Sigmoid colon (tissue), 4 donors: ENCODE results near the gene FAM117A.

Source experiments
- EP300 ChIP-seq, 4 donors: sonication (generic); formaldehyde crosslinking; IDR thresholded peaks; one replicate each; pipeline ENCODE4 v1.6.1; 2017; ENCODE audit warnings: antibody characterized with exemption in 4 of 4
- POLR2A ChIP-seq, 2 donors: fragments of 450-650 bp; IDR thresholded peaks; one replicate each; pipeline ENCODE4 v1.6.1; 2016; ENCODE audit warnings: antibody characterized with exemption in 2 of 2, mild to moderate bottlenecking in 2 of 2, moderate library complexity in 2 of 2
- POLR2AphosphoS5 ChIP-seq, 4 donors: sonication (generic); formaldehyde crosslinking; IDR thresholded peaks; one replicate each; pipeline ENCODE4 v1.6.1; 2017; ENCODE audit warnings: antibody characterized with exemption in 4 of 4
- TF ChIP-seq, protein P1 (sequence below), 4 experiments: fragments of 450-650 bp in 3 of 4; fragments of 200-600 bp in 1 of 4; IDR thresholded peaks; one replicate each; pipeline ENCODE4 v1.5.1; 2016 to 2019; ENCODE audit warnings: antibody characterized with exemption in 4 of 4, mild to moderate bottlenecking in 3 of 4, moderate library complexity in 2 of 4

DNA sequence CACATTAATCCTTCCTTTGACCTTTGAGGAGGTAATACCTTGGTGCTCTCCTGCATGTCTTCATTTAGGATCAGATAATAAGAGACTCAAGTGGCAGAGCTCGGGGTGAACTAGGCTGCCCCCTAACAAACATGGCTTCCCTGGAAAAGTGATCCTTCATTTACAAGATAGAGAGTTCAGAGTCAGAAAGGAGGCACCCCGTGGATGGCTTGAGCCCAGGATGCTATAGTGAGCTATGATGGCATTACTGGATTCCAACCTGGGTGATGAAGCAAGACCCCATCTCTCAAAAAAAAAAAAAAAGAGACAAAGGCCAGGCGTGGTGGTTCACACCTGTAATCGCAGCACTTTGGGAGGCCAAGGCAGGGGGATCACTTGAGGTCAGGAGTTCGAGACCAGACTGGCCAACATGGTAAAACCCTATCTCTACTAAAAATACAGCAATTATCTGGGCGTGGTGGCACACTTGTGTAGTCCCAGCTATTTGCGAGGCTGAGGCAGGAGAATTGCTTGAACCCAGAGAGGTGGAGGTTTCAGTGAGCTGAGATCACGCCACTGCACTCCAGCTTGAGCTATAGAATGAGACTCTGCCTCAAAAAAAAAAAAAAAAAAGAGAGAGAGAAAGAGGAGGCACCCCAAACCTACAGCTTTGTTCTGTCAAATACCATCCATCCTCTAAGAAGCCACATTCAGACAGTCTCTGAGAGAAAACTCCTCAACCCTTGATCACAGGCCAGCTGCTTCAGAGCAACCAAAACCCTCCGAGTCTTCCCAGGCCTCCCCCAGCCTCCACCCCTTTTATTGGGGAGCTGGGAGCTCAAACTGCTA is 7.4 kb downstream of the FAM117A start:
- TF ChIP-seq, protein P1, sequence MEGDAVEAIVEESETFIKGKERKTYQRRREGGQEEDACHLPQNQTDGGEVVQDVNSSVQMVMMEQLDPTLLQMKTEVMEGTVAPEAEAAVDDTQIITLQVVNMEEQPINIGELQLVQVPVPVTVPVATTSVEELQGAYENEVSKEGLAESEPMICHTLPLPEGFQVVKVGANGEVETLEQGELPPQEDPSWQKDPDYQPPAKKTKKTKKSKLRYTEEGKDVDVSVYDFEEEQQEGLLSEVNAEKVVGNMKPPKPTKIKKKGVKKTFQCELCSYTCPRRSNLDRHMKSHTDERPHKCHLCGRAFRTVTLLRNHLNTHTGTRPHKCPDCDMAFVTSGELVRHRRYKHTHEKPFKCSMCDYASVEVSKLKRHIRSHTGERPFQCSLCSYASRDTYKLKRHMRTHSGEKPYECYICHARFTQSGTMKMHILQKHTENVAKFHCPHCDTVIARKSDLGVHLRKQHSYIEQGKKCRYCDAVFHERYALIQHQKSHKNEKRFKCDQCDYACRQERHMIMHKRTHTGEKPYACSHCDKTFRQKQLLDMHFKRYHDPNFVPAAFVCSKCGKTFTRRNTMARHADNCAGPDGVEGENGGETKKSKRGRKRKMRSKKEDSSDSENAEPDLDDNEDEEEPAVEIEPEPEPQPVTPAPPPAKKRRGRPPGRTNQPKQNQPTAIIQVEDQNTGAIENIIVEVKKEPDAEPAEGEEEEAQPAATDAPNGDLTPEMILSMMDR (IDR thresholded peaks at IDR 0.05): no peak
- TF ChIP-seq POLR2A (IDR thresholded peaks at IDR 0.05) (no peak), POLR2AphosphoS5 (IDR thresholded peaks at IDR 0.05) (no peak), EP300 (IDR thresholded peaks at IDR 0.05) (no peak)
